Stimulated activated CD8-positive, alpha-beta memory T cell treated with anti-CD3 and anti-CD28 coated beads, Interleukin-4, amount 100 ng/mL, for 1 hour (primary cell): ENCODE data around the gene YIPF4.
"Not testable (repeated sequence)": the region's sequence is repeated elsewhere in the genome, so short reads cannot be mapped to it uniquely, and the experiment has no call there.

Experiments
- DNase-seq, 2 donors: peaks; one replicate each; pipeline ENCODE4 v3.0.0-alpha.2; 2020; ENCODE audit warnings: low read depth in 2 of 2, low spot score in 1 of 2

The YIPF4 gene

DNA sequence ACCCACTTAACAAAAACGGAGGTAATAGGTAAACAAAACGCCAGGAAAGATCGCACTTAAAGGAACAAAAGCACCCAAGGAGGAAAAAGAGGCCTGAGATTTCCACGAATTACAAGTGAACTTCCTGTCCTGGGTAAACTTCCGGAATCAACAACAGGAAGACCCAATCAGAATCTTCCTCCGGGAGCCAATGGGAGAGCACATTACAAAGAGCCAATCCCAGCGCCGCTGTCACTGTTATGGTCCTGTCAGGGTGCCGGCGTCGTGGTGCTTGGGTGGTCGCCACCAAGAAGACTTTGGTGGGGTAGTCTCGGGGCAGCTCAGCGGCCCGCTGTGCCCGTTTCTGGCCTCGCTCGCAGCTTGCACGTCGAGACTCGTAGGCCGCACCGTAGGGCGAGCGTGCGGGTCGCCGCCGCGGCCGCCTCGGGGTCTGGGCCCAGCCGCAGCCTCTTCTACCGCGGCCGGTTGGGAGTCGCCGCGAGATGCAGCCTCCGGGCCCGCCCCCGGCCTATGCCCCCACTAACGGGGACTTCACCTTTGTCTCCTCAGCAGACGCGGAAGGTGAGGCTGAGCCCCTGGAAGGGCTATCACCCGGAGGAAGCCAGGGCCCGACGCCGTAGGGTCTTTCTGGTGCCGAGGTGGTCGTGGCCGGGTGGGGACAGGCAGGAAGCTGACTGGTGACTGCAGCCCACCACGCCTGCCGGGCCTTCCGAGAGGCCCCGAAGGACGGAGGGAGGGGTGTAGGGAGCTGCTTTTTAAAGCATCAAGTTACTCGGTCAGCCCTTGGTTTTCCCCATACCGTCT is at the start of gene YIPF4:
YIPF4 (plus strand) TSS at position 231 of the 804 bp plus-strand sequence; CDS start at position 483, 252 bp downstream.
- peak; percentile 72 to 82 for DNase-seq

DNA sequence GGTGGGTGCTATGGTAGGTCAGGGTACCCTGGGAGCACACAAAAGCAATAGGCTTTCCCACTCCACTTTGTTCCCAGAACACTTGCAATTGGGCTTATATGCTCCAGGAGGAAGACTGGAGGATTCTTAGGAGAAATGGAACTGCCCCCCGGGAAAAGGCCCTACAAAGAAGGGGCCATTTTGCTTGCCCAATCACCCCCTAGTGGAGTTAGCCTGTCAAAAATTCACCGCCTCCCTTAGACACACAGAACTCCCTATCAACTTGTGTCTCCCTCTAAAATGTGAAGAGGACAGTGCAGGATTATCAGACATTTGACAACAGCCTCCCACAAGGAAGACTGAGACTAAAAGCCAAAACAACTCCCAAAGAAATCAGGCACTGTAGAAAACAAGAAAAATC is 49.5 kb upstream of the YIPF4 start:
- no peak for DNase-seq

GRCh38 chr2:32229635-32230034 is 48.1 kb upstream of the YIPF4 start:
- DNase-seq = no peak

DNA sequence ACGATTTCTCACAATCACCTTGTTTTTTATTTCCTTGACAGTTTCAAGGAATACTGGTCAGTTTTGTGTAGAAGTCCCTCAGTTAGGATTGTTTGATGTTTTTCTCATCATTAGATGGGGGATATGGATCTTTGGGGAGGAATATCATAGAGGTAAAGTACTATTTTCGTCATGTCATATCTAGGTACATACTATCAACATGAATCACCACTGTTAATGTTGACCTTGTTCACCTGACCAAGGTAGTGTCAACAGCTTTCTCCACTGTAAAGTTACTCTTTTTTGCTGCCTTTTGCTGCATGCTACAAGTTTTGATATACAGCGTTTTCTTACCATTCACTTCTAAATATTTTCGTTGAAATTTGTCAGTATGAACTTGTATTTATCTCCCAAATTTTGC is 45.7 kb upstream of the YIPF4 start:
- no peak for DNase-seq

DNA sequence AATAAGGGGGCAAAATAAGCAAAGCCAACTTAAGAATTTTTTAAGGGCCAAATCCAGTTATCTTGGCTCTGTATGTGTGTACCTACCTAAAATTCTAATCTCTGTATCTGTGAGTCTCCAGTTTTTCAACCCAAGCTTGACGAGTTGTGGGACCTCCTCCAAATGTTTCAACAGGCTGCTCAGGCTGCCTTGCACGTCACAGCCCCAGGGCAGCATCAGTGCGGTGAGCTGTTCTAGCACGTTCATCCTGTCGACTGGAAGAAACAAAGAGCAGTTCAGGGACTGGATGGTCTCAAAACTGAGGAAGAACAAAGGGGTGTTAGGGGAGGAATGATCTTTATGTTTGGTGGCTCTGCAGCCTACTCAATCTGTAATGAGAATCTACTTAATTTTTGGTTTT is 42.4 kb upstream of the YIPF4 start:
- DNase-seq = no peak

GRCh38 chr2:32237488-32237887 is 40.2 kb upstream of the YIPF4 start:
- DNase-seq = no peak

DNA sequence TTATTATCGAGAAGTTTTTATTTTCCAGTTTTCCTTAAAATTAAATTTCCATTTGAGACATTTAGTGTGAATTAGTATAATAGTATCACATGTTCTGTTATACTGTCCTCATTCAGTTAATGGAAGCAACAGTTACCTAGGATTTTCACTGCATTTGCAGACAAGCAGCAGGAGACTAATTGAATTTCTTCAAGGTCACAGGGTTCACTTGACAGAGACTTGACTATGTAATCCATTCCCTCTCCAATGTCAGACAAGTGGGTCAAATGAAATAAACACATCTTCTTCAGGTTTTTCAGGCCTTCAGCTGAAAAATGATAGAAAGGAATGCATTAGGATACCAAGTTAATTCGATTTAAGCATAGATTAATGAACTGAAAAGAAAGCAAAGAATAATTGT is 39.7 kb upstream of the YIPF4 start:
- no peak for DNase-seq

- no peak for DNase-seq
Measured at GRCh38 chr2:32242331-32242730, 35.4 kb upstream of the YIPF4 start.

DNA sequence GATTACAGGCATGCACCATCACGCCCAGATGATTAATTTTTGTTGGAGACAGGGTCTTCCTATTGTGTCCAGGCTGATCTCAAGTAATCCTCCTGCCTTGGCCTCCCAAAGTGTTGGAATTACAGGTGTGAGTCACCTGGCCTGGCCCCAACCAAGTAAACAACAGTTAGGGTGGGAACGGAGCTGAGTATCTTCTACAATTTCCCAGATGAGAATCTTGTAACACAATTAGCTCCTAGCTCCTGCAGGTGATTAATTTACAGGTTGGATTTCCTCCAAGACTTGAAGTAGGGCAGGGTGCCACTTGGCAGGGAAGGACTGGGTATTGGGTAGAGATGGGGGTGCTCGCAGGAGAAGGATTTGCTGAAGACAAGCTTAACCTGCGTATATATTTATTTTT is 30.8 kb upstream of the YIPF4 start:
- no peak for DNase-seq

GRCh38 chr2:32248299-32248698 is 29.4 kb upstream of the YIPF4 start:
- DNase-seq = no peak

DNA sequence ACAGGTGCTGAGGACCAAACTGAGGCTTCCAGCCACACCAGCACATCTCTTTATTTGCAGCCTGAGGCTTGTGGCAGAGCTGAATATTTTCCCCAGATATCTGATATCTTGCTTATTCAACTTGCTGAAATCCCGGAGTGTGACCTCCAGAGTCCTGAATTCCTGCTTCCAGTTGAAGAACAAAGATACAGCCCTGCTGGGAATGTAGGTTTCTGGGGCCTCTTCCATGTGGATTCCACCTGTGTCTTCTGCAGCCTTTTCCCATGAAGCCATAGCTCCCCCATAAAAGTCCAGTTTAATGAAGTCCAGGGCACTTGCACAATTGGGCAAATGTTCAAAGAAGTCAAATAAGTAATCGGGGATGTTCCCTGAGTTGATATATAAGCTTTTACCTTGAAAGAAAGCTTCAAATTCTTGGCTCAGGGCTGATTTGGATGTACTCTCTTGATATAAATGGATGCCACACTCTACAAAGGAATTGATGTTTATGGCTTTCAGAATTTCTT is 27.9 kb upstream of the YIPF4 start:
- DNase-seq = no peak

GRCh38 chr2:32250290-32250689 is 27.4 kb upstream of the YIPF4 start:
- no peak for DNase-seq

- no peak for DNase-seq
Measured at GRCh38 chr2:32258242-32258641, 19.5 kb upstream of the YIPF4 start.

GRCh38 chr2:32260376-32260775 is 17.3 kb upstream of the YIPF4 start:
- no peak for DNase-seq

- DNase-seq = no peak
Measured at GRCh38 chr2:32262105-32262504, 15.6 kb upstream of the YIPF4 start.

DNA sequence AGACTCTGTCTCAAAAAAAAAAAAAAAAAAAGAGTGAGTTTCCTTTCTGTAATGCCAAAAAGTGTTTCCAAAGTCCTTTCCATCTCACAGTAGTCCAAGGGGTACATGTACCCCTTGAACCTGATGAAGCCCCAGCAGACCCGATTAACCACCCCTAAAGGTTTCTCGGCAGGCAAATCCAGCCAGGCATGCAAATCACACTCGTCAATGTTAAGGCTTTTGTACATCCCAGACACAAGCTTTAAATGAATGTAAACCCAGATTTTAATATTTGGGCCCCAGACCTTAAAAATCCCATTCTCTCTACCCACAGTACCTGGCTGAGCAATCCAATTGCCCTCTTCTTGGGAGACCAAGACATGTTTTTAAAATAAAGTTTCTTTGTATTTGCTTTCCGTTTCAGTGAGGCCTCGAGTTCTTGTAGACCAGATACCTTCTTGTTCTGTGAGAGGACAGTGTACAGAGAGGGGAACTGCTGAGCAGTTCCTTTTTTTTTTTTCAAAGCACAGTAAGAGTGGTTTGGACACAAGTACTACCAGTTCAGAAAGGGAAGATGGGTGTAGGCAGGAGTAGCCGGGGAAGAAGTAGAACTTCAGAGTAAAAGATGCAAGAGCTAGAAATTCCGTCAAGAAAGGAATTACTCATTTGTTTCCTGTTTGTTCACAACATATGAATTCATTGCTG is 13.1 kb upstream of the YIPF4 start, which contains the start of gene NLRC4:
NLRC4 (minus strand) TSS at position 465 of the 684 bp plus-strand sequence. CDS start 8,111 bp downstream, outside the sequence.
- DNase-seq = no peak

GRCh38 chr2:32271063-32271462 is 6.6 kb upstream of the YIPF4 start:
- DNase-seq = no peak

GRCh38 chr2:32272279-32272678 is 5.4 kb upstream of the YIPF4 start:
- no peak for DNase-seq

DNA sequence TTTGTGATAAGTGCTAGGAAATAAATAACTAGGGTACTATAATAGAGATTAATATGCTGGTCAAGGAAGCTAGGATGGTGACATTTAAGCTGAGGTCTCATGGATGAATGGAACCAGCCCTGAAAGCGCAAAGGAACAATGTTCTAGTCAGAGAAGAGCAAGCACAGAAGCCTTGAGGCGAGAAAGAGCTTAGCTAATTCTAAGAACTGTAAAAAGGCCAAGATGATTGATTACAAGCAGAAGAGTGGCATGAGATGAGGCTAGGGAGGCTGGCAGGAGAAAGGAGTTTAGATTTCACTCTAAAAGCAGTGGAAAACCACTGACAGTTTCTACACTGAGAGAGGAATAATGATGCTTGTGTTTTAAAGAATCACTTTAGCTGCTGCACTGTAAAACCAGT is 3.4 kb upstream of the YIPF4 start:
- DNase-seq = no peak

DNA sequence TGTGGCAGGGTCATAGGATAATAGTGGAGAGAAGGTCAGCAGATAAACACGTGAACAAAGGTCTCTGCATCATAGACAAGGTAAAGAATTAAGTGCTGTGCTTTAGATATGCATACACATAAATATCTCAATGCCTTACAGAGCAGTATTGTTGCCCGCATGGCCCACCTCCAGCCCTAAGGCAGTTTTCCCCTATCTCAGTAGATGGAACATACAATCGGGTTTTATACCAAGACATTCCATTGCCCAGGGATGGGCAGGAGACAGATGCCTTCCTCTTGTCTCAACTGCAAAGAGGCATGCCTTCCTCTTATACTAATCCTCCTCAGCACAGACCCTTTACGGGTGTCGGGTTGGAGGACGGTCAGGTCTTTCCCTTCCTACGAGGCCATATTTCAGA is 1.9 kb upstream of the YIPF4 start:
- DNase-seq = not testable (repeated sequence)

DNA sequence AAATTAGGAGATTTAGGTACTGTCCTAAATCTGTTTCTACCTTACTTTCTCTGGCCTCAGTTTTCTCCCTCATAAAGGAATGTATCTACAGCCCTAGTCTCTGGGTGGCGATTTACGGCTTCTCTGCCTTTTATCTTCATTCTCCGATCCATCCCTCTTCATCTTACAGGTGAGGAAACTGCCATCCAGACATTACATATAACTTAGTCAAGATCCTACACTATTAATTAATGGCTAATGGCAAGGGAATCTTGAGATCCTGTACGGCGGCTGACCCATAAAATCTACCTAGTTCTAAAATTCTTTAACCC is 386 bp upstream of the YIPF4 start:
- DNase-seq = no peak

DNA sequence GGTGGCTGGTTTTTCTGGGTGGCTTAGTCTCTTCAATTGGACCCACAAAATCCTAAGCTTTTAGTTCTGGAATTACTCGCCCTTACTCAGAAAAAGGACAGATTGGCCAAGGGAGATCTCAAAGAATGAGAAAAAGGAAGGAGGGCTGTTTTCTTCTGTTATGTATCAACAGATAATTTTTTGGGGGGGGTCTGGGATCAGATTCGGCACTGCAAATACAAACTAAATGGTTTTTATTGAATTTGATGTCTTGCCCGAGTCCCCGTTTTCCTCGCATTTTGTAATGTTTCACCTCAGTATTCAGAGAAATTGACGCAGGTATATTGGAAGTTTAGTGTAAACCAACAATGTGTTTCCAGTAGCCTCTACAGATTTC is 762 bp downstream of the YIPF4 start:
- no peak for DNase-seq

DNA sequence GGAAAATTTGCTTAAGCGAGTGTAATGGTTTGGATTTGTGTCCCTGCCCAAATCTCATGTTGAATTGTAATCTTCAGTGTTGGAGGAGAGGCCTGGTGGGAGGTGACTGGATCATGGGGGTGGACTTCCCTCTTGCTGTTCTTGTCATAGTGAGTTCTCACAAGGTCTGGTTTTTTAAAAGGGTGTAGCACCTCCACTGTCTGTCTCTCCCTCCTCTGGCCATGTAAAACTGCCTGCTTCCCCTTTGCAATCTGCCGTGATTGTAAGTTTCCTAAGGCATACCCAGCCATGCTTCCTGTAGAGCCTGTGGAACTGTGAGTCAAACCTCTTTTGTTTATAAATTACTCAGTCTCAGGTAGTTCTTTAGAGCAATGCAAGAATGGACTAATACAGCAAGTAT is 6.6 kb downstream of the YIPF4 start:
- DNase-seq = no peak
